ENCODE results near the gene FAS.

FAS gene

GRCh38 chr10:88986549-88987242 is 3.9 kb upstream of the FAS start:
- H3K4me3 ChIP-seq (ENCODE audit: low read length) = no peak overlapping the region
- no peak overlapping the region for H3K9ac ChIP-seq (ENCODE audit: low read length)
- H3K36me3 ChIP-seq (ENCODE audit: control insufficient read depth, insufficient read depth, low read length) = no peaks in the 10 kb centered on the region
- H3K4me1 ChIP-seq (ENCODE audit: control insufficient read depth, insufficient read depth, low read length) = peaks cover 22% of the 10 kb centered on the region
- H3K27ac ChIP-seq (ENCODE audit: low read depth, low read length) = peak overlapping the region; percentile 56
- no peaks in the 10 kb centered on the region for H3K27me3 ChIP-seq (ENCODE audit: control insufficient read depth, insufficient read depth, low read length)

GRCh38 chr10:88987243-88987725 is 3.3 kb upstream of the FAS start:
- Histone ChIP-seq H3K4me3 (ENCODE audit: low read length) (no peak overlapping the region), H3K9ac (ENCODE audit: low read length) (no peak overlapping the region), H3K27me3 (ENCODE audit: control insufficient read depth, insufficient read depth, low read length) (no peaks in the 10 kb centered on the region), H3K36me3 (ENCODE audit: control insufficient read depth, insufficient read depth, low read length) (no peaks in the 10 kb centered on the region), H3K27ac (ENCODE audit: low read depth, low read length) (no peak overlapping the region), H3K4me1 (ENCODE audit: control insufficient read depth, insufficient read depth, low read length) (peaks cover 20% of the 10 kb centered on the region)

- Histone ChIP-seq H3K27me3 (ENCODE audit: control insufficient read depth, insufficient read depth, low read length) (no peaks in the 10 kb centered on the region), H3K36me3 (ENCODE audit: control insufficient read depth, insufficient read depth, low read length) (no peaks in the 10 kb centered on the region), H3K4me1 (ENCODE audit: control insufficient read depth, insufficient read depth, low read length) (peaks cover 22% of the 10 kb centered on the region), H3K4me3 (ENCODE audit: low read length) (no peak overlapping the region), H3K27ac (ENCODE audit: low read depth, low read length) (no peak overlapping the region), H3K9ac (ENCODE audit: low read length) (no peak overlapping the region)
Measured at GRCh38 chr10:88987840-88988239, 2.8 kb upstream of the FAS start.

GRCh38 chr10:88989423-88989822 is 1.2 kb upstream of the FAS start:
- H3K36me3 ChIP-seq (ENCODE audit: control insufficient read depth, insufficient read depth, low read length) = no peaks in the 10 kb centered on the region
- H3K4me1 ChIP-seq (ENCODE audit: control insufficient read depth, insufficient read depth, low read length) = peaks cover 11% of the 10 kb centered on the region
- H3K27ac ChIP-seq (ENCODE audit: low read depth, low read length) = peak overlapping the region; percentile 93
- no peak overlapping the region for H3K9ac ChIP-seq (ENCODE audit: low read length)
- no peaks in the 10 kb centered on the region for H3K27me3 ChIP-seq (ENCODE audit: control insufficient read depth, insufficient read depth, low read length)
- H3K4me3 ChIP-seq (ENCODE audit: low read length) = peak overlapping the region; percentile 98

- Histone ChIP-seq H3K4me1 (ENCODE audit: control insufficient read depth, insufficient read depth, low read length) (peaks cover 11% of the 10 kb centered on the region), H3K9ac (ENCODE audit: low read length) (peak overlapping the region; percentile 80), H3K4me3 (ENCODE audit: low read length) (peak overlapping the region; percentile 98), H3K27me3 (ENCODE audit: control insufficient read depth, insufficient read depth, low read length) (no peaks in the 10 kb centered on the region), H3K36me3 (ENCODE audit: control insufficient read depth, insufficient read depth, low read length) (no peaks in the 10 kb centered on the region), H3K27ac (ENCODE audit: low read depth, low read length) (peak overlapping the region; percentile 93)
Measured at GRCh38 chr10:88989824-88990383, 694 bp upstream of the FAS start.

- Histone ChIP-seq H3K4me3 (ENCODE audit: low read length) (peak overlapping the region; percentile 98), H3K27ac (ENCODE audit: low read depth, low read length) (peak overlapping the region; percentile 93), H3K27me3 (ENCODE audit: control insufficient read depth, insufficient read depth, low read length) (no peaks in the 10 kb centered on the region), H3K9ac (ENCODE audit: low read length) (peak overlapping the region; percentile 80), H3K4me1 (ENCODE audit: control insufficient read depth, insufficient read depth, low read length) (peaks cover 9% of the 10 kb centered on the region), H3K36me3 (ENCODE audit: control insufficient read depth, insufficient read depth, low read length) (no peaks in the 10 kb centered on the region)
Measured at GRCh38 chr10:88991161-88991898, 732 bp downstream of the FAS start.

- Histone ChIP-seq H3K36me3 (ENCODE audit: control insufficient read depth, insufficient read depth, low read length) (no peaks in the 10 kb centered on the region), H3K4me3 (ENCODE audit: low read length) (peak overlapping the region; percentile 98), H3K27me3 (ENCODE audit: control insufficient read depth, insufficient read depth, low read length) (no peaks in the 10 kb centered on the region), H3K4me1 (ENCODE audit: control insufficient read depth, insufficient read depth, low read length) (peaks cover 4% of the 10 kb centered on the region), H3K27ac (ENCODE audit: low read depth, low read length) (peak overlapping the region; percentile 93), H3K9ac (ENCODE audit: low read length) (peak overlapping the region; percentile 80)
Measured at GRCh38 chr10:88991899-88992320, 1.3 kb downstream of the FAS start.

- Histone ChIP-seq H3K36me3 (ENCODE audit: control insufficient read depth, insufficient read depth, low read length) (no peaks in the 10 kb centered on the region), H3K27me3 (ENCODE audit: control insufficient read depth, insufficient read depth, low read length) (no peaks in the 10 kb centered on the region), H3K4me3 (ENCODE audit: low read length) (peak overlapping the region; percentile 98), H3K9ac (ENCODE audit: low read length) (no peak overlapping the region), H3K4me1 (ENCODE audit: control insufficient read depth, insufficient read depth, low read length) (peaks cover 4% of the 10 kb centered on the region), H3K27ac (ENCODE audit: low read depth, low read length) (peak overlapping the region; percentile 37)
Measured at GRCh38 chr10:88992921-88993524, 2.4 kb downstream of the FAS start.

- no peaks in the 10 kb centered on the region for H3K36me3 ChIP-seq (ENCODE audit: control insufficient read depth, insufficient read depth, low read length)
- no peak overlapping the region for H3K27ac ChIP-seq (ENCODE audit: low read depth, low read length)
- H3K9ac ChIP-seq (ENCODE audit: low read length) = no peak overlapping the region
- H3K4me1 ChIP-seq (ENCODE audit: control insufficient read depth, insufficient read depth, low read length) = peaks cover 4% of the 10 kb centered on the region
- no peaks in the 10 kb centered on the region for H3K27me3 ChIP-seq (ENCODE audit: control insufficient read depth, insufficient read depth, low read length)
- H3K4me3 ChIP-seq (ENCODE audit: low read length) = no peak overlapping the region
Measured at GRCh38 chr10:88994019-88994418, 3.4 kb downstream of the FAS start.

GRCh38 chr10:88995156-88995876 is 4.7 kb downstream of the FAS start:
- no peaks in the 10 kb centered on the region for H3K36me3 ChIP-seq (ENCODE audit: control insufficient read depth, insufficient read depth, low read length)
- no peak overlapping the region for H3K27ac ChIP-seq (ENCODE audit: low read depth, low read length)
- H3K9ac ChIP-seq (ENCODE audit: low read length) = no peak overlapping the region
- H3K4me1 ChIP-seq (ENCODE audit: control insufficient read depth, insufficient read depth, low read length) = peaks cover 2% of the 10 kb centered on the region
- peak overlapping the region; percentile 13 for H3K4me3 ChIP-seq (ENCODE audit: low read length)
- no peaks in the 10 kb centered on the region for H3K27me3 ChIP-seq (ENCODE audit: control insufficient read depth, insufficient read depth, low read length)

GRCh38 chr10:88996927-88997326 is 6.3 kb downstream of the FAS start:
- Histone ChIP-seq H3K27ac (ENCODE audit: low read depth, low read length) (no peak overlapping the region), H3K4me1 (ENCODE audit: control insufficient read depth, insufficient read depth, low read length) (peaks cover 8% of the 10 kb centered on the region), H3K36me3 (ENCODE audit: control insufficient read depth, insufficient read depth, low read length) (no peaks in the 10 kb centered on the region), H3K4me3 (ENCODE audit: low read length) (no peak overlapping the region), H3K27me3 (ENCODE audit: control insufficient read depth, insufficient read depth, low read length) (no peaks in the 10 kb centered on the region), H3K9ac (ENCODE audit: low read length) (no peak overlapping the region)

GRCh38 chr10:88999625-89000024 is 9.0 kb downstream of the FAS start:
- H3K9ac ChIP-seq (ENCODE audit: low read length) = no peak overlapping the region
- peaks cover 2% of the 10 kb centered on the region for H3K36me3 ChIP-seq (ENCODE audit: control insufficient read depth, insufficient read depth, low read length)
- H3K4me3 ChIP-seq (ENCODE audit: low read length) = no peak overlapping the region
- no peak overlapping the region for H3K27ac ChIP-seq (ENCODE audit: low read depth, low read length)
- H3K4me1 ChIP-seq (ENCODE audit: control insufficient read depth, insufficient read depth, low read length) = peaks cover 9% of the 10 kb centered on the region
- H3K27me3 ChIP-seq (ENCODE audit: control insufficient read depth, insufficient read depth, low read length) = no peaks in the 10 kb centered on the region

Measured in rectal smooth muscle tissue (tissue), 1 donor.